Fibroblast of mammary gland (primary cell): Measurements from ENCODE around the gene NTF4.

Experiments used
- DNase-seq: peaks from one replicate; pipeline ENCODE4 v3.0.0-alpha.2; 2010; ENCODE audit warnings: low read depth
- H3K4me3 ChIP-seq: 2 replicates; pipeline ENCODE4 v1.5.1; 2011; ENCODE audit warnings: low read depth, mild to moderate bottlenecking, low read length, moderate library complexity; ENCODE audit not compliant: control insufficient read depth
- TF ChIP-seq, protein P1 (sequence below): conservative IDR thresholded peaks from 2 replicates; pipeline ENCODE4 v1.5.1; 2011; ENCODE audit warnings: low read depth, low read length, inconsistent platforms; ENCODE audit not compliant: control insufficient read depth, insufficient read depth

Gene NTF4

DNA sequence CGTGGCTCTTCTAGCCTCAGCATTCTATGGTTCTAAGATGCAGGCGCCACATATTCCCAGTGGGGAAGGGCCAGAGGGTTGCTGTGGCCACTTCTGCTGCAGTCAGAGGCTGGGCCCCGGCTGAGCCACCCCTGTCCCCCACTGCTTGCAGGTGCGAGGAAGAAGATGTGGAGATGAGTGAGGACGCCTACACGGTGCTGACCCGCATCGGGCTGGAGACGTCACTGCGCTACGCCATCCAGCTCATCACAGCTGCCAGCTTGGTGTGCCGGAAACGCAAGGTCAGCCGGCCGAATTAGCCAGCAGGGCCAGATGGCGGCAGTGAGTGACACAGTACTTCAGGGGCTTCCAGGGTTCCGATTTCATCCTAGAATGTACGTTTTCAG lies 49.8 kb downstream of the NTF4 start:
- no peak overlapping the region for H3K4me3 ChIP-seq
- TF ChIP-seq, protein P1, sequence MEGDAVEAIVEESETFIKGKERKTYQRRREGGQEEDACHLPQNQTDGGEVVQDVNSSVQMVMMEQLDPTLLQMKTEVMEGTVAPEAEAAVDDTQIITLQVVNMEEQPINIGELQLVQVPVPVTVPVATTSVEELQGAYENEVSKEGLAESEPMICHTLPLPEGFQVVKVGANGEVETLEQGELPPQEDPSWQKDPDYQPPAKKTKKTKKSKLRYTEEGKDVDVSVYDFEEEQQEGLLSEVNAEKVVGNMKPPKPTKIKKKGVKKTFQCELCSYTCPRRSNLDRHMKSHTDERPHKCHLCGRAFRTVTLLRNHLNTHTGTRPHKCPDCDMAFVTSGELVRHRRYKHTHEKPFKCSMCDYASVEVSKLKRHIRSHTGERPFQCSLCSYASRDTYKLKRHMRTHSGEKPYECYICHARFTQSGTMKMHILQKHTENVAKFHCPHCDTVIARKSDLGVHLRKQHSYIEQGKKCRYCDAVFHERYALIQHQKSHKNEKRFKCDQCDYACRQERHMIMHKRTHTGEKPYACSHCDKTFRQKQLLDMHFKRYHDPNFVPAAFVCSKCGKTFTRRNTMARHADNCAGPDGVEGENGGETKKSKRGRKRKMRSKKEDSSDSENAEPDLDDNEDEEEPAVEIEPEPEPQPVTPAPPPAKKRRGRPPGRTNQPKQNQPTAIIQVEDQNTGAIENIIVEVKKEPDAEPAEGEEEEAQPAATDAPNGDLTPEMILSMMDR = no peak
- DNase-seq = no peak

DNA sequence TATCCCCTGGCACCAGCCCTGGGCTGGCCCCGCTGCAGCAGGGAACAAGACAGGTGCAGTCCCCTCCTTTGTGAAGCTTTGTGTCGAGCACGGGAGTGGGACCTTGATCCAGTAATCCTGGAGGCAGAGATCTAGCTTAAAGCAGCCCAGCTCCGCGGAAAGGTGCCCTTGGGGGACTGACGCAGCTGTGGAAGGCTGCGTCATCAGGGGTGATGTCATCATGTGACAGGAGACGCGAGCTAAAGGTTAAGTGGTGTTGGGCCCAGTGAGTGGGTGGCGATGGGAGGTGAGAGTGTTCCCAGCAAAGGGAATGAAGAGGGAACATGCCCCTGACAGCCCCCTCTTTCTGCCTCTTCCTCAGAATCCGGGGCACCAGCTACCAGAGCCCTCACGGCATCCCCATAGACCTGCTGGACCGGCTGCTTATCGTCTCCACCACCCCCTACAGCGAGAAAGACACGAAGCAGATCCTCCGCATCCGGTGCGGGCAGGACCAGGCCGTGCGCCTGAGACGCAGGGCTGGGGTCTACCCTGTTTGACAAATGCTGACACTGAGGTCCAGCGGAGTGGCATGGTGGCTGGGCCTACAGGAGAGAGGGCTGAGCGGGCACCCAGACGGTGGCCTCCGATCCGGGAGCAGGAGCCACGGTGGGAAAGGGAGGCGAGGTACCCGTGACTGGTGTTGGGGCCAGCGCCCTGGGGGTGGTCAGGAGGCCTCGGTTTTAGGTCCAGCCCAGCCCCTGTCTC lies 50.3 kb downstream of the NTF4 start:
- TF ChIP-seq, protein P1 = no peak
- no peak overlapping the region for H3K4me3 ChIP-seq
- DNase-seq = peak; percentile 72

DNA sequence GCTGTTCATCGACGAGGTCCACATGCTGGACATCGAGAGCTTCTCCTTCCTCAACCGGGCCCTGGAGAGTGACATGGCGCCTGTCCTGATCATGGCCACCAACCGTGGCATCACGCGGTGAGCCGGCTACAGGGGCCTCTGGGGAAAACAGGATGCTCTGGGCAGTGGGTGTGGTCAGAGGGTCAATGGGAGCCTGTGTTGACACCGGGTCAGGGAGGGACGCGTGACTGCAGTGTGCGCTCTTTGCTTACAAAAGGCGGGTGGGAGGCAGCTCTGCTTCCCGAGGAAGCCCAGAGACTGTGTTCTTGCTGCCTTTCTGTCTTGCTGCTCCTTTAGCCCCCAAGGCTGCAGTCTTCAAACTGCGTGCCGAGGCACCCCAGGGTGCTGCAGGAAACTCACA lies 53.4 kb downstream of the NTF4 start:
- TF ChIP-seq, protein P1 = no peak
- H3K4me3 ChIP-seq = no peak overlapping the region
- DNase-seq = no peak
